Stimulated activated CD8-positive, alpha-beta memory T cell treated with anti-CD3 and anti-CD28 coated beads, Interleukin-4, amount 100 ng/mL, for 4 hours (primary cell): ENCODE measurements around the gene CCDC102B.
"Not testable (repeated sequence)": the region's sequence is repeated elsewhere in the genome, so short reads cannot be mapped to it uniquely, and the experiment has no call there.

Source experiments
- DNase-seq, 2 donors: peaks; one replicate each; pipeline ENCODE4 v3.0.0-alpha.2; 2020; ENCODE audit warnings: low read depth in 2 of 2, low spot score in 1 of 2

CCDC102B gene

DNA sequence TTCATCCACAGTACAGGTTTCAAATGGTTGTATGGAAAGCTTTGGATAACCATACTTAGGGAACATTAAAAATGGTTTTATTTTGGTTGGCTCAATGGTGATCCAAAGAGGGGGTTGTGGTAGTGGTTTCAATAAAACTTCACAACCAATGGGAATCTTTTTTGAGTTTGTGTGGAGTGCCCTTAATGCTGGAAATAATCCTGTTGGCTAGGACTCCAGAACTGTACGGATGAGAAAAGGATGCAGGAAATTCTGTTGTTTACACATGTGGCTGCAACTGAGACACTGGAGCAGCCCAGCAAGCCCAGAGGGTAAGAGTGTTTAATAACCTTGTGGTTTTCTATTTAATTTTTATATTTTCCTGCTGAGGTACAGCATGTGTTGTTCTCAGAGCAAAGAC is at the start of gene CCDC102B:
Gene CCDC102B, plus strand, starts transcription at position 210 of the 400 bp plus-strand sequence. CDS start 38,684 bp downstream, outside the sequence.
- DNase-seq, result no peak

DNA sequence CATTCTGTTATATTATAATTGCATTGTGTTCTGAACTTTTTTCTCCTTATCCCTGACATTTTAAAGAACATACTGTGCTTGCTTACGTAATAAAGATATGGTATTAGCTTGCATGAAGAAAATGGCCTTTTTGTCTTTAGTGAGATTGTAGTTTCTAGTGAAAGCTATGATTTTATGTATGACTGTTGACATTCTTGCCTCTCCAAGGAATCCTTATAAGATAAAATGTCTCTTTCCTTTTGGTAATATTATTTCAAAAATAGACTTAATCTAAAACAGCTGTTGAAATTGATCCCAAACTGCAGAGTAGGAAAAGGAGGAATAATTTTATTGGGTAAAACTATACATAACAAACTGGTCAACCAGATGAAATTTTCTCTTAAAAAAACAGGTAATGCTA is 40.8 kb upstream of the CCDC102B start:
- DNase-seq, result no peak

DNA sequence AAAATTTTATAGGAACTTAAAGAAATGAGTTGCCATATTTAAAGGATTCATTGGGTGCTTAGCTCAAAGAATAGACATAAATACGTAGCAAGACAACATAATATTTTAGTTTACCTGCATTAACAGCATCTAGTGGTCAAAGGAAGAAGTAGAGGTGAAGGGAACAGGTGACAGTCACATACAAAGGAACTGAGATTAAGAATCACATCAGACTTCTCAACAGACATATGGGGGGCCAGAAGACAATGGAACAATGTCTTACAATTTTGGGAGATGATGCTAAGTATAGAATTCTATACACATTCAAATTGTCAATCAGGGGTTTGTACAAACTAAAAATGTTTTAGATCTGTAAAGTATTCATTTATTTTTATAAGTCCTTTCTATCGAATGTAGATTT is 38.6 kb upstream of the CCDC102B start:
- DNase-seq, result no peak

DNA sequence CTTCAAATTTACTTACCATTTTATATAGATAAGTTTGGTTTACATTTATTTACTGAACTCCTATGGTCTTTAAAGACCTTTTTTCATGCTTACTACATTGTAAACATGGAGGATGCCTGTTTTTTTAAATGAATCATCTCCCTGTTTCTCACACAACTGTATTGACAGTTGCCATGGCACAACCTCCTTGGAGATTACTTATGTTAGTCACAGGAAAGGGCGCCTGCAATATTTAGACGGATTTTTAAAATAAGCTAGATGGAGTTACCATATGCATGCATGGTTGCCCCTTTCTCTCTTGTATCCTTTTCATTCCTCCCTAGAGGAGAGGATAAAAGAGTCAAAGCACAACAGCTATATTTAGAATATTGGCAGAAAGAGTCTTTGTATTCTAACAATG is 34.8 kb upstream of the CCDC102B start:
- no peak for DNase-seq

DNA sequence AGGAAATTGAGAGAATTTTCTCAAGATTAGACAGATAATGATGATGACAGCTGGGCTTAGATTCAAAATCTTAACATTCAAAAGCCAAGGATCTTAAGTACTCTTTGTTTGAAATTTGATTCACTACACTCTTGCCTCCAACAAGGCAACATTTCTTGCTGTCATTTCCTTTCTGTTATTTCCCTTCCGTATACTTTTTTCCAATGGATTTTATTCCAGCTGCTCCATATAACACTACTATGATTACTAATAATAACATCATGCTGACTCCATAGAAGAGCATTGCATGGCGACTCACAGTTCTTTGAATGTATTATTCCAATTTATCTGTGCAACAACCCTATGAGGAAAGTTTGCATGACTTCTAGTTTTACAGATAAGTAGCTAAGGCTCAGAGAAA is 33.9 kb upstream of the CCDC102B start:
- no peak for DNase-seq

DNA sequence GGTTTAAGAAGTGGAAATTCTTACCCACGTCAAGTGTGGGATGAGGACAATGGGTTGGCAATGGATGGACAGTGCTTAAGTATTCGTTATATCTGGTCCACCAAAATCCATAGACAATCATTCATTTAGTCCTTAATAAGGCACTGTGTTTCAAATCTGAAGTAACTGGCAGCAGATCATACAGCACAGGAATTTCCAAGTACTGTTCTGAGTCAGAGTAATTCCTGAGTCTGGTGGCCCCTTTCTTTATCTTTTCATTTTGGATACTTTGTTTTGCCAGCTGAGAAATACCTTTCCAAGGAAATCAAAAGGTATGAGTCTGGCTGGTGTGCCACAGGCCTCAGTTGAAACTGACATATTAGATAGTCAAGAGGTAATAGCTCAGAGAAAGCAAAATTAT is 31.4 kb upstream of the CCDC102B start:
- DNase-seq, result no peak

DNA sequence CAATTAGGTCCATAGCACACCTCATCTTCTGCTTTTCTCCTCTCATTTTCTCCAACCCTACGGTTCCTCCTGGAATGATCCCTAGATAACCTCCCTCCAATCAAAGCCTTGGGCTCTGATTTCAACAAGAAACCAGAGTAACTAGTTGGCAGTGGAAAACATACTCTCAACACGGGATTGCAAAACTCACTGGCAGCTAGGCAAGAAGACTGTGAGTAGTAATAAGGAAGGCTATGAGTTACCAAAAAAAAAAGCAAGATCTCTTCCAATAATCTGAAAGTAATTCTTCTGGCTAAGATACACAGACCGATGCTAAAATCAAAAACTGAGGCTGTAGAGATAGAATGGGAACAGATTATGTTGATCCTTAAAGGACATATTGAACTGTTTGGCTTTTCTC is 28.4 kb upstream of the CCDC102B start:
- DNase-seq, result no peak

DNA sequence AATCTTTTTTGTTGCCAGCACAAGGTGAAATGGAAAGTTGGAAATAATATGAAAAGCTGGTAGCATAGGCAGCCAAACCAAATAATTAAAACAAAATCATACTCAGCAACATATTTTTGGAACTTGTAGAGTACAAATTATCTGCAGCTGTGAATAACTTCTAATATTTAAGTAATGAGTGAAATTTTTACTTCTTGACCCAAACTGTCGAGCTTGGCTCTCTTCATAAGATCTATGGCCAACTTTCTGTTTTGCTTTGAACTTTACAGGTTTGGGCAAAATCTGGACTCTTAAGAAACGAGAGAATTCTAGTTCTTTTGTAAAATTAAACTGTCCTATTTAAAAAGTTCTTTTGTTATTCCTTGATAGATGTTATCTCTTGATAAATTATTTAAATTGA is 25.6 kb upstream of the CCDC102B start:
- no peak for DNase-seq

DNA sequence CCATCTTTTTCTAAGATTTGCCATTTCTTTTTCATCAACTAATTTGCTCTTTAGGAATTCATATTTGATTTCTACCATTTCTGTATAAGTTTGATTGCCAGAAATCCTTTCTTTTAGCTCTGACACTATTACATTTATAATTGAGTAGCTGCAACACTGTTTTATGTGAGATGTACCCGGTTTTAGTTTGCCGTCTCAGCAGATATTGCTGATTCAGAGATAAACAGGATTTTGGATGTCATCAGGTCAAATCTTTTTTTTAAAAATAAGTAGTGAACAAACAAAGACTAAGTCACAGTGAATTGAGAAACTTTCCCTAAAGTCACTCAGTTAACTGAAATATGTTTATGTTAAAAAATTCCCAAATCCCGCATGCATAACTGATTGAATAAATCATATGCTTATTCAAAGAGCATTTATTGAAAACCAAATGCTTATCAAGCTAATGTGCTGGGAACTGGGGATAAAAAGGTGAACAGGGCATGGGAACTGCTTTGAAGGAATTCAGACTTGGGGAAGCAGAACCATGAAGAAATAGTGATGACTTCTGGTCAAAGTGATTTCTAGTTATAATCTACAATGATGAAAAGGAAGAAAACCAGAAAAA is 19.5 kb upstream of the CCDC102B start:
- no peak for DNase-seq

DNA sequence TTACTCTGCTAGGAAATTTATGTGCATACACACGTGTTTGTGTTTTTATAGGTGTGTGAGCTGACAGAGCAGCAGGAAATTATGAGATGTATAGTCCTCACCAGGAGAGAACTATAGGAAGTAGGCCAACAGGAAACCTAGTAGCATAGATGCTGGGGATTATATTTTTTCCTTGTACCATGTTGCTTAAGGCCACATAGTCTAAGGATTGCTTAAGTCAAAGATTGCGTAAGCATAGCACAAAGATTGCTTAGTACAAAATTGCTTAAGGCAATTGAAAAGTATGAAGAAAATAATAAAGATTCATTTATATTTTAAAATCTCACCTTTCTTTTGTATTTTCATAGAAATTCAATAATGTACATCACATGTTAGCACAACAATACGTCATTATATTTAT is 18.7 kb upstream of the CCDC102B start:
- no peak for DNase-seq

DNA sequence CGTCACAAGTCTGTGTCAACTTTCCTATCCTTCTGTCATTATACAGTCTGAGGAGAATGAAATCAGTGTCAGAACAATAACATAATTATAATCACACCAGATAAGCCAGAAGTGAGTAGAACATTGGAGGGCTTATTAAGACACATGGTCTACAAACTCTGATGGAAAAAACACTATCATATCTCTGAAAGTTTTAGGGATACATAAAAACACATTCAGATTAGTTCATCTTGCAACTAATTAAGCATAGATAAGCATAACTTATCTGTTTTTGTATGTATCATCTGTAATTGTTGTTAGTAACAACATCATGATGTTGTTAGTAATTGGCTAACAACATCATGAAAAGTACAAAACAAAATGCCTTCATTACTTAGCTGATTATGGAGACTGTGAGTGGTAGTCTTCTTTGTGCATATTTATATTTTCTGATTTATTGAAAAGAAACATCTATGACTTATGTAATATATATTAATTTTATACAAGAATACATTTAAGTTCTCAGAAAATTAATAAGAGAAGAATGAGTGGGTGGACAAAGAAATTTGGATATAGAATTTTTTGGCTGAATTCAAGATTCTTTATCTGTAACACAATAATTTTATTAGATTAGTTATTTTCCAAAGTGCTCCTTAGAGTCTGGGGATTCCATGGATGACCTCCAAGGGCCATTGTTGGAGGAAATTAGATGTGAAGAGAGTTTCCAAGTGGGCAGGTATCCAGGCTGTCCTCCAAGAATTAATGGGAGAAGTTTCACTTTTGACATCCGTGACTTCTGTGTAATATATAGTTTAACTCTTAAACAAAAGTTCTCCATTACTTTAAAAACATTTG is 16.9 kb upstream of the CCDC102B start:
- no peak for DNase-seq

DNA sequence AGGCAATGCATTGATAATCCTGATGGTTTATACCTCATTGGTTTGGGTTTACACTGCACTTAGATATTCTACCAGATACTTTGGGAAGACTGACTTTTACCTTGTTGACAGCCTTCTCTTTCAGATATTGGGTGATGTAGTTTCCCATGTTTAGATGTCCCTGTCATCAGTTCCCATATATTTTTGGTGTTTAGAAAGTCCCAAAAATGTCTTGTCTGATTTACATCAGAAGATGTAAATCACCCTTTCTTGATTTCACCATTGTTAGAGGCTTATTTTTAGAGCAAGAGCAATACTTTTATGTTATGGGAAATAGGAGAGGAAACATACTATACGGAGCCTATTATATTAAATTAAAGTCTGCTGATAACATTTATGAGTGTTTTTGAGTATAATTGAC is 14.4 kb upstream of the CCDC102B start:
- no peak for DNase-seq

DNA sequence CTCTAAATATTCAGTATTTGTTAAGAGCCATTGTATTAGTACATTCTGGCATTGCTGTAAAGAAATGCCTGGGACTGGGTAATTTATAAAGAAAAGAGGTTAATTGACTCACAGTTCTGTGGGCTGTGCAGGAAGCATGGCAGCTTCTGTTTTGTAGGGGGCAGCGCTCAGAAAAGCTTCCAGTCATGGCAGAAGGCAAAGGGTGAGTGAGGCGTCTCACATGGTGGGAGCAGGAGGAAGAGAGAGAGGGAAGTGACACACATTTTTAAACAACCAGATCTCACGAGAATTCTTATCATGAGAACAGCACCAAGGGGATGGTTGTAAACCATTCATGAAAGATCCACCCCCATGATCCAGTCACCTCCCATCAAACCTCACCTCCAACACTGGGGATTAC is 13.8 kb upstream of the CCDC102B start:
- DNase-seq, result no peak

DNA sequence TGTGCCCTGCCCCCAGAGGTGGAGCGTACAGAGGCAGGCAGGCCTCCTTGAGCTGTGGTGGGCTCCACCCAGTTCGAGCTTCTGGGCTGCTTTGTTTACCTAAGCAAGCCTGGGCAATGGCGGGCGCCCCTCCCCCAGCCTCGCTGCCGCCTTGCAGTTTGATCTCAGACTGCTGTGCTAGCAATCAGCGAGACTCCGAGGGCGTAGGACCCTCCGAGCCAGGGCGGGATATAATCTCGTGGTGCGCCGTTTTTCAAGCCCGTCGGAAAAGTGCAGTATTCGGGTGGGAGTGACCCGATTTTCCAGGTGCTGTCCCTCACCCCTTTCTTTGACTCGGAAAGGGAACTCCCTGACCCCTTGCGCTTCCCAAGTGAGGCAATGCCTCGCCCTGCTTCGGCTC is 7.6 kb upstream of the CCDC102B start:
- not testable (repeated sequence) for DNase-seq

DNA sequence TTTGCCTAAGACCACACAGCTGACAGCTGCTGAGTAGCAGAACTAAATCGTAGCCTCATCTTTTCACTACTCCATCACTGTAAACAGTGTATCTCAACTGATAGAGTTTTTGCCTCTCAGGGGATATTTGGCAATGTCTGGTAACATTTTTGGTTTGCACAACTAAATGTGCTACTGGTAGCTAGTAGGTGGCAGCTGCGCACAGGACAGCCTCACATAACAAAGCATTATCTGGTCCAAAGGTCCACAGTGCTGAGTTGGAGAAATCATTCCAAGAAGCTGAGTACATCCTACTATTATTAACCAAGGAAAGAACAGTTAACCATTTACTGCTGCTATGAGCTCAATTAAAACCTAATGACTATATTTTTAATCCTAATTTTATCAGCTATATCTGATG is 6.1 kb upstream of the CCDC102B start:
- no peak for DNase-seq

DNA sequence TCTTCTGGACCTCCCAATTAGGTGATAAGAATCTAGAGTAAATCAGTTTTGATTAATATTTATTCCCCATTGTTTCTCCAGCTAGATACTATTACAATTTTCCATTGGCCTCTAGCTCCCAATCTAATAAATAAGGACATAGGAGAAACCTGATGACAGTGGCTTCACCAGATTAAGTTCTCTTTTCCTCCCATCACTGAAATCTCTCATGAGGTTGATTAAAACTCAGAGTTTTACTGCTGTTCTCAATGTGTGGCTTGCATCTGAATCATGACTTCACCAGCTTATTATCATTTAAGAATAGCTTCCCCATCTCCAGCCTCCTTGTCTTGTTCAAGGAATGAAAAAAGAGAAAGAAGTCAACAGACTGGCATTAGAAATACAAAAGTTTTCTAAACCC is 3.9 kb upstream of the CCDC102B start:
- DNase-seq, result no peak

DNA sequence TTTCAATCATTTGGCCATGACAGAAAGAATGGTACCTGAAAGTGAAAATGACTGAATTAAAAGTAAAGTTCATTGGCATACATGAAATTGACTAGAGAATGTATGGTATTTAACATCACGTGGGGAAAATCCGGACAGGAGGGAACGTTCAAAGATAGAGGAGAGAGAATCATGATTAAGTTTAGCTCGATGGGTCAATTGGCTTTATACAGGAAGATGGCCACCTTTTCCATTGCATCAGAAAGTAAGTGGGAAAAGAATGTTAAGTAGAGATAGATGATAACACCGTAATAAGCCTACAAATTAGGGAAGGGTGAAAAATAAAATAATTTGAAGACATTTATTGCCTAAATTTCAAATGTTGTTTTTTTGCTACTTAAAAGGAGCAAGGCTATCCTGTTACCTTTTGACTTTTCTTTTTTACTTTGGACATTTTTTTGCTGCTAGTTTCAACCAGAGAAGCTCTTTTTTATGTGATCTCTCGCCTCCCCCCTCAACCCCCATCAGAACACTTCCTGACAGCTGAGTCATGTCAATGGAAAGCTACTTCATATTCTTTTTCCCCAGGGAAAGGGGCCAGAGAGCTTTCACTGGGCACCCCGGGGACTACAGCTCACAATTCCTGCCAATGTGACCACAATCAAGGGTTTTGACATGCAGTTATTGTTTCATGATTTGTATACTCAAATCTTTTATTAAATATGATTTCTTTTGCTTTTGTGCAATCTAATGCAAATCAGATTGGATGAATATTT is 767 bp upstream of the CCDC102B start:
- DNase-seq, result no peak

DNA sequence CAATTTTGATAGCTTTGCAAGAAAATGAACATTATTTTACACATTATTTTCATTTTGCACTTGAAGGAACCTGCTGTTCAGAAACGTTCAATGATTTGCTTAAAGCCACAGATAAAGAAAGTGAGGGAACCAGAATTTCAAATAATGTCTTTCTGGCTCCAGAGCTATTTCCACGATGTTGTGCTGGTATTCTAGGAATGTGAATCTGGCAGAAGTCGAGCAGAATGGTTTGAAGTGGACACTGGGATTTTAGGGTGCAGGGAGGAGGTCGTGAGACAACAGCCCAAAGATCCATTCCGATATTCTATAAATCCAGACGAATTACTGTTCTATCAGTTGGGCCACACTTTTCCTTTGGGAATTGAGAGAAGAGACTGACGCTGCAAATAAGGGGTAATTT is 2.2 kb downstream of the CCDC102B start:
- no peak for DNase-seq

DNA sequence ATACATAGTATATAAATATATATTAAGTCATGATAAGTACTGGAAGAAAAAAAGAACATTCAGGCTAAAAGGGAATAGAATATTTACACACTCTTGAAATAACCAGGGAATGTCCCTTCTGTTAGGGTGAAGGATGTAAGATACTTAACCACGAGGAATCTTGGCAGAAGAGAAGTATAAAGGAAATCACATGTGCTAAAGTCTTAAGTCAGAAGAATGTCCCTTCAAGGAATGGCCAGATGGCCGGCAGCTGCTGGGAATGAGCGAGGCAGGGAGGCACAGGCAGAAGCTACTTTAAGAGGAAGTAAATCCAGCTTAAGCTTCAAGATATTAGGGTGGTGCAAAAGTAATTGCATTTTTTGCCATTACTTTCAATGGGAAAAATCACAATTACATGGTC is 5.5 kb downstream of the CCDC102B start:
- DNase-seq, result no peak

DNA sequence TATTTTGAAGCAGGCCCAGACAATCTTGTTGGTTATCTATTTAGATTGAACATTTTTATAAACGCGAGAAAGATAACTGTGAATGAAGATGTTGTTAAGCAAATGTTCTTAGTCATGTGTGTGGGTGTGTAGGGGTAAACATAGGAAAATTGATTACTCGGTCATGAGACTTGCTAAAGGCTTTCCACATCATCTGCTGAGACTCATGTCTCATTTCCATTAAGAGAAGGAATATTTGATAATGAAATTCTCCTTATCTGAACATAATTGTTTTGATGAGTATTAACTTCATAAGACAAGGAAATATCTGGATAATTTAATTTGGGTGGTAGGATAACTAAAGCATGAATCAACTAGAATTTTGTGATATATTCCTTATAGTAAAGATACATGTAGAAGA is 19.7 kb downstream of the CCDC102B start:
- no peak for DNase-seq

DNA sequence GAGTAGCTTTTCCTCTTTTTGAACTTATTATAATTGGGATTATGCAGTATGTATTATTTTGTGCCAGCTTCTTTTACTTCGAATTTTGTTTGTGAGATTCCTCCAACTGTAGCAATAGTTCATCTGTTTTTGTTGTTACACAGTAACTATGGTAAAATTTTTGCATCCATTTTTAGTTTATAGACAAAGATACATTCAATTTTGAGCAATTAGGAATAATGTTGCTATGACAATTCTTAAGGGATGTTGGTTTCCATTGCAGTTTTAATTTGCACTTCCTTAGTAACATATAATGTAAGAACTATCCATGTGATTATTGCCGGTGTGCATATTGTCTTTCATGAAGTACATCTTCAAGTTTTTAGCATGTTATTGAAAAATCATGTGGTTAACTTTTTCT is 20.7 kb downstream of the CCDC102B start:
- DNase-seq, result no peak

DNA sequence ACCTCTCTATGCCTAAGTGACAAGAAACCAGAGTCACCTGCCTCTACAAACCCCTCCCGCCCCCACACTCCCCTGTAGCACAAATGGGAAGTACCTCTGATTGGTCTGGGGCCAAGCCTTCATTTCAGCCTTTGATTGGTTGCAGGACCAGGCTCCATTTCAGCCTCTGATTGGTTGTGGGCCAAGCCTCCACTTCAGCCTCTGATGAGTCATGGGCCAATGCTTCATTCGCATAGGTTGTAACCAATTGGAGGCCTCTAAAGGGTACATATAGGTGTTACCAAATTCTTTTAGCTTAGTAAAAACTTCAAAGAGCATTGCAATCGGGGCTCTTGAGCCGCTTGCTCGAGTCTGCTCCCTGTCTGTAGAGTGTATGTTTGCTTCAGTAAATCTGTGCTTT is 25.0 kb downstream of the CCDC102B start:
- no peak for DNase-seq
